ENCODE results near the gene LRRTM3.

- TF ChIP-seq CTCF (IDR thresholded peaks at IDR 0.05): no peak
- no peak for TF ChIP-seq POLR2A (IDR thresholded peaks at IDR 0.05)
Measured at GRCh38 chr10:66943590-66943989, 17.8 kb downstream of the LRRTM3 start.

All from thyroid gland (tissue), 4 donors.